GM12878 (cell line): ENCODE measurements around the gene GABRB2. TPM values are rescaled to one million over a fixed set of nuclear protein-coding genes. Genes with fewer than 3 reads are reported as not detected.

Source experiments
- ATAC-seq: fragments of 200-7000 bp; cut with Tn5 transposase; 3 replicates; pipeline ENCODE4 v1.9.1; 2020; ENCODE audit warnings: mild to moderate bottlenecking, moderate library complexity
- BruUV-seq: library from RNA; stranded (reverse); fragments of 400-500 nt; replicated peaks from 2 replicates; lab custom pipeline; 2021; lab: Mats Ljungman, UMichigan
- CTCF ChIA-PET: fragments of 300-600 bp; sonication (Branson Sonifier 250); formaldehyde crosslinking; extraction: SDS; loops from one replicate; lab custom pipeline; 2021; ENCODE audit warnings: inconsistent platforms; lab: Yijun Ruan, JAX
- POLR2A ChIA-PET: fragments of 350-600 bp; formaldehyde crosslinking; extraction: SDS; loops from one replicate; lab custom pipeline; 2021; ENCODE audit warnings: inconsistent platforms; lab: Charles Lee
- RAD21 ChIA-PET: fragments of 300-600 bp; sonication (Branson Sonifier 250); formaldehyde crosslinking; loops from one replicate; lab custom pipeline; 2023; ENCODE audit warnings: antibody characterized with exemption; ENCODE audit not compliant: unreplicated experiment; lab: Charles Lee
- SMC1A ChIA-PET: fragments of 300-600 bp; sonication (Branson Sonifier 250); formaldehyde crosslinking; loops from one replicate; lab custom pipeline; 2023; ENCODE audit not compliant: unreplicated experiment, uncharacterized antibody; lab: Charles Lee
- DNase-seq: peaks from one replicate; pipeline ENCODE4 v3.0.0-alpha.2; 2011; ENCODE audit warnings: low read depth, low spot score
- FAIRE-seq: peaks from 3 replicates; lab custom pipeline; 2011; peaks lifted over from hg19 to GRCh38; lab: Jason Lieb, UNC
- H2AFZ ChIP-seq: 2 replicates; pipeline ENCODE4 v1.6.0; 2011; ENCODE audit warnings: low read depth, low read length, control low read depth; ENCODE audit not compliant: control insufficient read depth
- H3K27ac ChIP-seq: 2 replicates; pipeline ENCODE4 v1.5.1; 2011; ENCODE audit warnings: control low read depth; ENCODE audit not compliant: control insufficient read depth, insufficient read depth
- H3K27me3 ChIP-seq, 2 experiments: replicated peaks in 1 of 2; 2 replicates each; pipeline versions ENCODE4 v1.6.0 to v1.6.1; 2011; ENCODE audit warnings: low read length in 1 of 2; ENCODE audit not compliant: control insufficient read depth in 2 of 2, insufficient read depth in 2 of 2
- H3K36me3 ChIP-seq, 2 experiments: 2 replicates each; pipeline ENCODE4 v1.5.1; 2011; ENCODE audit warnings: low read length in 1 of 2; ENCODE audit not compliant: control insufficient read depth in 2 of 2, insufficient read depth in 2 of 2
- H3K4me1 ChIP-seq: 2 replicates; pipeline ENCODE4 v1.6.1; 2011; ENCODE audit warnings: mild to moderate bottlenecking, low read length, moderate library complexity, mixed read lengths; ENCODE audit not compliant: control insufficient read depth, insufficient read depth
- H3K4me2 ChIP-seq: 2 replicates; pipeline ENCODE4 v1.6.0; 2011; ENCODE audit warnings: control low read depth; ENCODE audit not compliant: control insufficient read depth, insufficient read depth
- H3K4me3 ChIP-seq: fragments of 200-600 bp; sonication (generic); 2 replicates; pipeline ENCODE4 v1.5.1; 2016
- H3K79me2 ChIP-seq: 2 replicates; pipeline ENCODE4 v1.6.0; 2011; ENCODE audit warnings: low read length; ENCODE audit not compliant: control insufficient read depth, insufficient read depth
- H3K9ac ChIP-seq: 2 replicates; pipeline ENCODE4 v1.8.0; 2011; ENCODE audit warnings: low read length, control low read depth, mixed read lengths; ENCODE audit not compliant: control insufficient read depth, insufficient read depth
- H3K9me3 ChIP-seq: replicated peaks from 3 replicates; pipeline ENCODE4 v1.5.1; 2011; ENCODE audit warnings: mild to moderate bottlenecking, low read length; ENCODE audit not compliant: control insufficient read depth, insufficient read depth
- H4K20me1 ChIP-seq: 2 replicates; pipeline ENCODE4 v1.6.0; 2011; ENCODE audit not compliant: control insufficient read depth, insufficient read depth
- ATF7 ChIP-seq: fragments of 450-650 bp; IDR thresholded peaks from 2 replicates; pipeline ENCODE4 v1.6.1; 2016; ENCODE audit warnings: low read depth, mild to moderate bottlenecking
- BCL11A ChIP-seq: IDR thresholded peaks from 2 replicates; pipeline ENCODE4 v1.6.1; 2011; ENCODE audit warnings: low read depth, low read length
- BHLHE40 ChIP-seq, 2 experiments: fragments of 450-650 bp in 1 of 2; IDR thresholded peaks; 2 replicates each; pipeline ENCODE4 v1.6.1; 2011 to 2017; ENCODE audit warnings: low read depth in 2 of 2, borderline replicate concordance in 1 of 2, improper control_type of control experiment in 1 of 2, low read length in 1 of 2, mild to moderate bottlenecking in 1 of 2
- EED ChIP-seq: sonication (generic); IDR thresholded peaks from 2 replicates; pipeline ENCODE4 v1.6.1; 2016; ENCODE audit warnings: antibody characterized with exemption, low read depth
- HDAC6 ChIP-seq: fragments of 200-600 bp; sonication (generic); IDR thresholded peaks from one replicate; pipeline ENCODE4 v1.8.0; 2017; ENCODE audit warnings: antibody characterized with exemption; ENCODE audit not compliant: unreplicated experiment
- KLF5 ChIP-seq: fragments of 450-650 bp; IDR thresholded peaks from 2 replicates; pipeline ENCODE4 v1.6.1; 2014; ENCODE audit warnings: mild to moderate bottlenecking; ENCODE audit not compliant: partially characterized antibody
- MTA2 ChIP-seq: fragments of 450-650 bp; IDR thresholded peaks from 2 replicates; pipeline ENCODE4 v1.6.1; 2016; ENCODE audit warnings: low read depth, mild to moderate bottlenecking, moderate library complexity
- NKRF ChIP-seq: fragments of 450-650 bp; conservative IDR thresholded peaks from 2 replicates; pipeline ENCODE4 v1.6.1; 2017; ENCODE audit warnings: mild to moderate bottlenecking, moderate library complexity
- PAX8 ChIP-seq: fragments of 450-650 bp; IDR thresholded peaks from 2 replicates; pipeline ENCODE4 v1.6.1; 2017; ENCODE audit warnings: mild to moderate bottlenecking, moderate library complexity
- PBX3 ChIP-seq: IDR thresholded peaks from 2 replicates; pipeline ENCODE4 v1.6.1; 2011; ENCODE audit warnings: mild to moderate bottlenecking, low read depth, low read length, moderate library complexity; ENCODE audit not compliant: insufficient replicate concordance
- POLR2AphosphoS2 ChIP-seq: IDR thresholded peaks from 2 replicates; pipeline ENCODE4 v1.6.1; 2011; ENCODE audit warnings: low read depth, mild to moderate bottlenecking, low read length, improper control_type of control experiment, moderate library complexity
- RAD51 ChIP-seq: fragments of 450-650 bp; IDR thresholded peaks from 2 replicates; pipeline ENCODE4 v1.6.1; 2016; ENCODE audit warnings: moderate library complexity, mild to moderate bottlenecking, inconsistent platforms
- ZBTB11 ChIP-seq: fragments of 450-650 bp; formaldehyde crosslinking; IDR thresholded peaks from 2 replicates; pipeline ENCODE4 v1.5.0; 2022; ENCODE audit warnings: mild to moderate bottlenecking, missing genetic modification characterization
- ZNF274 ChIP-seq: IDR thresholded peaks from one replicate; pipeline ENCODE4 v1.8.0; 2011; ENCODE audit not compliant: insufficient read length, insufficient read depth
- ZNF622 ChIP-seq: fragments of 450-650 bp; IDR thresholded peaks from 2 replicates; pipeline ENCODE4 v1.6.1; 2017; ENCODE audit warnings: mild to moderate bottlenecking, inconsistent platforms
- ZSCAN29 ChIP-seq: fragments of 450-650 bp; IDR thresholded peaks from 2 replicates; pipeline ENCODE4 v1.6.1; 2017; ENCODE audit warnings: mild to moderate bottlenecking, moderate library complexity
- WGBS: methylation state at CpG from one replicate; pipeline ENCODE4 v1.1.6; 2016; ENCODE audit warnings: low lambda C conversion rate; ENCODE audit not compliant: insufficient replicate concordance, insufficient coverage; ENCODE audit errors: missing lambda C conversion rate; 5-methylcytosine and 5-hydroxymethylcytosine counted together
- in situ Hi-C: fragments of 300-500 bp; cut with MboI; formaldehyde crosslinking; loops from 9 replicates; pipeline ENCODE4 v1.14.3; 2018; ENCODE audit warnings: mixed read lengths
- intact Hi-C: fragments of 100-400 bp; cut with micrococcal nuclease; formaldehyde crosslinking; loops from one replicate; pipeline ENCODE4 v1.14.2; 2022; ENCODE audit not compliant: unreplicated experiment
- polyA plus RNA-seq, 11 experiments: library from polyadenylated mRNA; depleted of rRNA in 4 of 11; unstranded in 6 of 11; stranded (reverse) in 5 of 11; fragments of >200 nt; fragmentation: Nextera tagmentation in 4 of 11; fragmentation: Illumina TruSeq in 1 of 11; extraction: Ambion mirVana in 4 of 11; extraction: Trizol in 1 of 11; gene quantifications; 1 replicate in 1 of 11; 2 replicates in 10 of 11; pipeline versions ENCODE4 v1.2.1 to v1.2.3, GENCODE V29; 2011 to 2016; ENCODE audit warnings: inconsistent platforms in 2 of 11, missing spikeins in 2 of 11, low read depth in 1 of 11
- total RNA-seq, 4 experiments: library from RNA; depleted of rRNA in 3 of 4; stranded (reverse); fragments of >200 nt in 3 of 4; fragmentation: Illumina TruSeq in 1 of 4; extraction: Trizol in 1 of 4; gene quantifications; 2 replicates each; pipeline versions ENCODE4 v1.2.1 to v1.2.3, GENCODE V29; 2013 to 2021

The GABRB2 gene
- total and polyA plus RNA-seq, 10 of the 15 experiments (the other 5 are each of a cell fraction or from before 2014, with no cell fraction given) = 0.12 to 0.85 (median 0.43) TPM

GRCh38 chr5:161278739-161279660, 267.5 kb downstream of the GABRB2 start:
- H3K9me3 ChIP-seq = no peaks in the 10 kb centered on the region
- no TSS peak for BruUV-seq
- ATAC-seq = peak; percentile 68
- TF ChIP-seq PAX8 (no peak), ZNF622 (no peak), ZSCAN29 (no peak), KLF5 (no peak), BCL11A (0 out of 2 replicates have a peak, but pooled peaks have one; percentile 30), ATF7 (no peak), HDAC6 (no peak), PBX3 (no peak), ZNF274 (no peak), RAD51 (no peak), MTA2 (0 out of 2 replicates have a peak, but pooled peaks have one; percentile 18), BHLHE40 (IDR thresholded peaks at IDR 0.05; ENCODE audit: borderline replicate concordance in 1 of 2, low read depth in 2 of 2, low read length in 1 of 2) (no peak), POLR2AphosphoS2 (no peak), NKRF (no peak), EED (peak; percentile 21; the same call in 1 of the 2 replicates), ZBTB11 (no peak)

More at GRCh38 chr5:161278739-161279660, 267.5 kb downstream of the GABRB2 start:
- Histone ChIP-seq H3K79me2 (no peaks in the 10 kb centered on the region), H3K9ac (no peak overlapping the region), H3K4me3 (no peak overlapping the region), H2AFZ (peak overlapping the region; percentile 2; the same call in 1 of the 2 replicates), H3K36me3 (no peaks in the 10 kb centered on the region), H3K27me3 (no peaks in the 10 kb centered on the region), H3K27ac (no peak overlapping the region), H4K20me1 (no peaks in the 10 kb centered on the region), H3K4me2 (no peak overlapping the region; the same call in 1 of the 2 replicates), H3K4me1 (peaks cover 9% of the 10 kb centered on the region)
- DNase-seq (no peak), FAIRE-seq (no peak)
- RAD21 ChIA-PET = no interaction called here
- SMC1A ChIA-PET = no interaction called here
- CTCF ChIA-PET = no interaction called here
- in situ Hi-C loops (no loop called here), intact Hi-C loops (no loop called here)
- POLR2A ChIA-PET = no interaction called here
- 51% methylated on average over 4 of the region's 4 CpGs for WGBS
